ENCODE data around the gene STAG1. TPM values are rescaled to one million over a fixed set of nuclear protein-coding genes. Genes with fewer than 3 reads are reported as not detected.

STAG1 gene
- total RNA-seq, 4 donors from 2014 or later = 32.6 to 44.0 (median 40.5) TPM

DNA sequence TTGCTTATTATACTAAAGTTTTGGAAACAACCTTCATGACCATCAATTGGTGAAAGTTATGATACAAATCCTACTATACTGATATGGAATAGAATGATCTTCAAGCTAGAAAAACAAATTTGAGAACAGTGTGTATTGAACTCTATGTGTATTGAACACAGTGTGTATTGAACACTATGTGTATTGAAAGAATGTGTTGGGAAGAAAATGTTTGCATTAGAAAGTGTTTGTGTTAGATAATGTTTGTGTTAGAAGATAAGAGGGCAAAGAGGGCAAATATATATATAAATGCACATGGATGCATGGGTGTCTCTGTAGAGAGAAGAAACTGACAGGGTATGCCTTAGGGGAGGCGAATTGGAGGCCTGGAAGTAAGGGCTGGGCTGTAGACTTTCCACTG, 459.7 kb downstream of the STAG1 start:
- Histone ChIP-seq H3K4me3 (no peak overlapping the region), H3K27ac (replicated peaks in 1 of 4) (no peak overlapping the region), H3K4me1 (no peaks in the 10 kb centered on the region), H3K36me3 (peaks cover 0 to 55% (median 27%) of the 10 kb centered on the region in 4 donors), H3K27me3 (no peaks in the 10 kb centered on the region), H3K9me3 (no peaks in the 10 kb centered on the region)
- intact Hi-C loops (cut with DNase I) = no loop called here
- TF ChIP-seq POLR2A (IDR thresholded peaks at IDR 0.05; ENCODE audit: low read depth) = no peak
- no peak for TF ChIP-seq POLR2AphosphoS5 (IDR thresholded peaks at IDR 0.05)
- TF ChIP-seq CTCF (IDR thresholded peaks at IDR 0.05) = no peak
- WGBS = 100% methylated on average over 1 of the region's 1 CpG
- no peak for DNase-seq (ENCODE audit: extremely low spot score)

- H3K9me3 ChIP-seq = no peaks in the 10 kb centered on the region
- no peak for DNase-seq (ENCODE audit: extremely low spot score)
- 95% methylated on average over 5 of the region's 5 CpGs for WGBS
- intact Hi-C loops (cut with DNase I) = no loop called here
- H3K4me3 ChIP-seq = no peak overlapping the region
- H3K4me1 ChIP-seq = no peaks in the 10 kb centered on the region
- H3K27me3 ChIP-seq = no peaks in the 10 kb centered on the region
- H3K36me3 ChIP-seq = peaks cover 0 to 53% (median 25%) of the 10 kb centered on the region in 4 donors
- H3K27ac ChIP-seq (replicated peaks in 1 of 4) = no peak overlapping the region
- no peak for TF ChIP-seq CTCF (IDR thresholded peaks at IDR 0.05)
- TF ChIP-seq POLR2AphosphoS5 (IDR thresholded peaks at IDR 0.05) = no peak
- no peak for TF ChIP-seq EP300 (IDR thresholded peaks at IDR 0.05)
- TF ChIP-seq POLR2A (IDR thresholded peaks at IDR 0.05; ENCODE audit: low read depth) = no peak
Measured at GRCh38 chr3:136291302-136291701, 460.9 kb downstream of the STAG1 start.

Small RNA genes lying within 50 kb of the gene (small RNA-seq; reads per million reads assigned to genes)
- gene RNU6-1284P (0 reads per million in 3 donors), gene RNU6-789P (0 reads per million in 3 donors)

Other genes starting within 250 kb of the STAG1 start
- 1 to 10 TPM; 2.9 to 6.4 (median 5.3) TPM for gene SLC35G2, start 66.7 kb upstream of the STAG1 start, total RNA-seq
- 10 to 100 TPM; 28.9 to 54.0 (median 37.0) TPM for gene NCK1, start 109.8 kb upstream of the STAG1 start, total RNA-seq
- 1 to 10 TPM in 2 of 4 donors, under 1 TPM in 2; 0.75 to 1.4 (median 1.1) TPM for gene IL20RB, start 205.6 kb upstream of the STAG1 start, total RNA-seq

All from esophagus muscularis mucosa (tissue), 4 donors.